ENCODE data around the gene ERCC6. TPM values are rescaled to one million over a fixed set of nuclear protein-coding genes. Genes with fewer than 3 reads are reported as not detected.

Gene ERCC6
- total RNA-seq, 1 donor: 54.3 TPM

DNA sequence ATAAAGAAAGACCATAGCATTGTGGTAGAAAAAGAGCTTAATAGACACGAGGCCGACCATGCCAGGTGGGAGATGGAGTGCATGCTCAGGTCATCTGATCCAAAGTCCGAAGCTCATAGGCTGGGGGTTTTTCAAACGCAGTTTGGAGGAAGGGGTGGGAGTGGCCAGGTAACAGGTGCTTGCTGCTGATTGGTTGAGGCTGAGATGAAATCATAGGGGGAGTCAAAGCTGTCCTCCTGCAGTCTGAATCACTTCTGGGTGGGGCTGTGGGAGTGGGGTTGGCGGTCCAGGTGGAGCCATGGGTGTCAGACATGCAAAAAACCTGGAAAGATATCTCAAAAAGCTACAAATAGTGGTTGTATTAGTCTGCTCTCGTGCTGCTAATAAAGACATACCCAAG lies 2.8 kb upstream of the ERCC6 start:
- peaks cover 25% of the 10 kb centered on the region for H3K79me2 ChIP-seq (ENCODE audit: insufficient read depth, low read length)
- no peaks in the 10 kb centered on the region for H3K36me3 ChIP-seq (ENCODE audit: insufficient read depth, low read length)
- H2AFZ ChIP-seq (ENCODE audit: low read length): no peak overlapping the region
- H3K4me3 ChIP-seq (ENCODE audit: insufficient read depth, low read length): no peak overlapping the region
- H3K9me3 ChIP-seq (ENCODE audit: low read depth, low read length): no peaks in the 10 kb centered on the region
- H3K4me2 ChIP-seq (ENCODE audit: insufficient read depth, low read length): no peak overlapping the region
- peaks cover 19% of the 10 kb centered on the region for H3K4me1 ChIP-seq (ENCODE audit: insufficient read depth, low read length)
- H3K27me3 ChIP-seq (ENCODE audit: insufficient read depth, low read length): no peaks in the 10 kb centered on the region
- no peak for DNase-seq (ENCODE audit: insufficient read length, low spot score, missing footprints)
- H3K27ac ChIP-seq (ENCODE audit: low read depth, low read length): no peak overlapping the region
- TF ChIP-seq, protein P1, sequence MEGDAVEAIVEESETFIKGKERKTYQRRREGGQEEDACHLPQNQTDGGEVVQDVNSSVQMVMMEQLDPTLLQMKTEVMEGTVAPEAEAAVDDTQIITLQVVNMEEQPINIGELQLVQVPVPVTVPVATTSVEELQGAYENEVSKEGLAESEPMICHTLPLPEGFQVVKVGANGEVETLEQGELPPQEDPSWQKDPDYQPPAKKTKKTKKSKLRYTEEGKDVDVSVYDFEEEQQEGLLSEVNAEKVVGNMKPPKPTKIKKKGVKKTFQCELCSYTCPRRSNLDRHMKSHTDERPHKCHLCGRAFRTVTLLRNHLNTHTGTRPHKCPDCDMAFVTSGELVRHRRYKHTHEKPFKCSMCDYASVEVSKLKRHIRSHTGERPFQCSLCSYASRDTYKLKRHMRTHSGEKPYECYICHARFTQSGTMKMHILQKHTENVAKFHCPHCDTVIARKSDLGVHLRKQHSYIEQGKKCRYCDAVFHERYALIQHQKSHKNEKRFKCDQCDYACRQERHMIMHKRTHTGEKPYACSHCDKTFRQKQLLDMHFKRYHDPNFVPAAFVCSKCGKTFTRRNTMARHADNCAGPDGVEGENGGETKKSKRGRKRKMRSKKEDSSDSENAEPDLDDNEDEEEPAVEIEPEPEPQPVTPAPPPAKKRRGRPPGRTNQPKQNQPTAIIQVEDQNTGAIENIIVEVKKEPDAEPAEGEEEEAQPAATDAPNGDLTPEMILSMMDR (IDR thresholded peaks at IDR 0.05; ENCODE audit: extremely low read depth, low read depth, low read length): no peak
- H4K20me1 ChIP-seq (ENCODE audit: insufficient read depth, low read length): no peaks in the 10 kb centered on the region

DNA sequence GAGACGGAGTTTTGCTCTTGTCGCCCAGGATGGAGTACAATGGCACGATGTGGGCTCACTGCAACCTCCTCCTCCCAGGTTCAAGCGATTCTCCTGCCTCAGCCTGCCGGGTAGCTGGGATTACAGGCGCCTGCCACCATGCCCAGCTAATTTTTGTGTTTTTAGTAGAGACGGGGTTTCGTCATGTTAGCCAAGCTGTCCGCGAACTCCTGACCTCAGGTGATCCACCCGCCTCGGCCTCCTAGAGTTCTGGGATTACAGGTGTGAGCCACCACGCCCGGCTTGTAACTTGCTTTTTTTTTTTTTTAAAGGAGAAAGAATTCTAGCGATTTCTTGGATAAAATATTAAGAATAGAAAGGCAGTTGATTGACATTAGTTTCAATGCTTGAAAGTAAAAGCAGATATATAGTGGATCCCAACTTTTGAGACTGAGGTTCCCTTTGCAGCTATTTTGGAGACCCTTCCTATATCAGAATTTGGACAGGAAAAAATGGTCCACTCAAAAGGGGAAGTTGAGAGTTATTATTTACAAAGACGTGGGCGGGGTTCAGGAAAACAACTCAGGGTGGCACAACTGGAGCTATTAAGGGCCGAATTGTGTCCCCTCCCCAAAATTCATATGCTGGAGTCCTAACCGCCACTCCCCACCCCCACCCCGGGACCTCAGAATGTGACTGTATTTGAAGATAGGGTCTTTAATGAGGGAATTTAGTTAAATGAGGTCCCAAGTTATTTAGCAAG lies 1.3 kb upstream of the ERCC6 start:
- Histone ChIP-seq H3K4me3 (ENCODE audit: insufficient read depth, low read length) (peak overlapping the region; percentile 79), H3K79me2 (ENCODE audit: insufficient read depth, low read length) (peaks cover 36% of the 10 kb centered on the region), H3K9me3 (ENCODE audit: low read depth, low read length) (no peaks in the 10 kb centered on the region), H3K36me3 (ENCODE audit: insufficient read depth, low read length) (peaks cover 3% of the 10 kb centered on the region), H3K4me2 (ENCODE audit: insufficient read depth, low read length) (peak overlapping the region; percentile 94), H2AFZ (ENCODE audit: low read length) (peak overlapping the region; percentile 94), H3K27me3 (ENCODE audit: insufficient read depth, low read length) (no peaks in the 10 kb centered on the region), H3K27ac (ENCODE audit: low read depth, low read length) (no peak overlapping the region), H4K20me1 (ENCODE audit: insufficient read depth, low read length) (no peaks in the 10 kb centered on the region), H3K4me1 (ENCODE audit: insufficient read depth, low read length) (peaks cover 34% of the 10 kb centered on the region)
- TF ChIP-seq, protein P1 (IDR thresholded peaks at IDR 0.05; ENCODE audit: extremely low read depth, low read depth, low read length): no peak
- no peak for DNase-seq (ENCODE audit: insufficient read length, low spot score, missing footprints)

DNA sequence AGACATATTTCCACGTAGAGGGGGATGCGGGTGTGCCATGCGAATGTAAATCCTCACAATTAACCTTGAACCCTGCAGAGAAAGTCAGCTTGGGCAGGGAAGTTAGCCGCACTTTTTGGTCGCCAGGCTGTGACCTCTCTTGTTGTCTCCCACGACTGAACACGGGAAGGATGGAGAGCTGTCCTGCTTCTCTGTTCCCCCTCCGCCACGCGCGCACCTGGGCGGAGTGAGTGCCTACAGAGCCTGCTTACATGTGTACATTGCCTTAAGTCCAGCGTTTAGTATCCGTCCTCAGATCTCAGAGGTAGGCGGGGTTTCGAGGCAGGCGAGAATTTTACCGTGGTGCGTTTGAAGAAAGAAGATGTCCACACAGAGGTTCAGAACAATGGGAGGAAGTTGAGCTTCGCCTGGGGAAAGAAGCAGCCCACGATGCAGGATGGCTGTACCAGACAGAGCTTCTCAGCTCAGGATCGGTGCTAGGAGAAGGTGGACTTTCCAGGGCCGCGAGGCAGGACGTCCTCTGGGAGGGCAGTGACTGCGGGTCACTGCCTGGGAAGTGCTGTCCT lies 482 bp upstream of the ERCC6 start:
- Histone ChIP-seq H3K4me2 (ENCODE audit: insufficient read depth, low read length) (peak overlapping the region; percentile 94), H3K79me2 (ENCODE audit: insufficient read depth, low read length) (peaks cover 41% of the 10 kb centered on the region)
- peak; percentile 68 for DNase-seq (ENCODE audit: insufficient read length, low spot score, missing footprints)

More for the DNA sequence above, 482 bp upstream of the ERCC6 start:
- H3K27ac ChIP-seq (ENCODE audit: low read depth, low read length): peak overlapping the region; percentile 98
- peak overlapping the region; percentile 79 for H3K4me3 ChIP-seq (ENCODE audit: insufficient read depth, low read length)
- peaks cover 4% of the 10 kb centered on the region for H4K20me1 ChIP-seq (ENCODE audit: insufficient read depth, low read length)
- H3K36me3 ChIP-seq (ENCODE audit: insufficient read depth, low read length): peaks cover 3% of the 10 kb centered on the region
- peaks cover 42% of the 10 kb centered on the region for H3K4me1 ChIP-seq (ENCODE audit: insufficient read depth, low read length)
- TF ChIP-seq, protein P1 (IDR thresholded peaks at IDR 0.05; ENCODE audit: extremely low read depth, low read depth, low read length): no peak
- H3K27me3 ChIP-seq (ENCODE audit: insufficient read depth, low read length): no peaks in the 10 kb centered on the region
- peak overlapping the region; percentile 94 for H2AFZ ChIP-seq (ENCODE audit: low read length)
- no peaks in the 10 kb centered on the region for H3K9me3 ChIP-seq (ENCODE audit: low read depth, low read length)

Data from osteoblast (primary cell).